M059J (cell line): Measurements from ENCODE around the gene SPOCK3. TPM values are rescaled to one million over a fixed set of nuclear protein-coding genes. Genes with fewer than 3 reads are reported as not detected.
A peak's percentile ranks its signal among the peaks of the same experiment; 100 is the strongest.

Source experiments
- DNase-seq: peaks from one replicate; pipeline ENCODE4 v3.0.0-alpha.2; 2012; ENCODE audit warnings: low read depth
- total RNA-seq: library from RNA; depleted of rRNA; stranded (reverse); fragments of >200 nt; shearing (Covaris generic); gene quantifications from 2 replicates; pipeline ENCODE4 v1.2.3, GENCODE V29; 2014

The SPOCK3 gene
- total RNA-seq, 1 experiment from 2014 or later = 0.81 TPM

- no peak for DNase-seq
These were observed 57.4 kb downstream of the SPOCK3 start for GRCh38 chr4:167176723-167177367.

- no peak for DNase-seq
These were observed 62.4 kb downstream of the SPOCK3 start for GRCh38 chr4:167171928-167172327.

- no peak for DNase-seq
These were observed 65.7 kb downstream of the SPOCK3 start for GRCh38 chr4:167168611-167169010.

GRCh38 chr4:167150587-167150986 lies 83.7 kb downstream of the SPOCK3 start:
- DNase-seq = no peak

- no peak for DNase-seq
These were observed 89.7 kb downstream of the SPOCK3 start for GRCh38 chr4:167144605-167145004.

- DNase-seq = no peak
These were observed 91.3 kb downstream of the SPOCK3 start for GRCh38 chr4:167143018-167143417.

GRCh38 chr4:167136270-167136669 lies 98.0 kb downstream of the SPOCK3 start:
- DNase-seq = no peak

GRCh38 chr4:167129146-167129545 lies 105.1 kb downstream of the SPOCK3 start:
- DNase-seq = no peak

GRCh38 chr4:167119392-167119791 lies 114.9 kb downstream of the SPOCK3 start:
- no peak for DNase-seq

GRCh38 chr4:167117273-167117672 lies 117.0 kb downstream of the SPOCK3 start:
- DNase-seq = no peak

- peak; percentile 32 for DNase-seq
These were observed 119.8 kb downstream of the SPOCK3 start for GRCh38 chr4:167114416-167114971.

- DNase-seq = peak; percentile 2
These were observed 122.7 kb downstream of the SPOCK3 start for GRCh38 chr4:167111622-167112021.

- no peak for DNase-seq
These were observed 123.2 kb downstream of the SPOCK3 start for GRCh38 chr4:167111092-167111491.

GRCh38 chr4:167109859-167110258 lies 124.4 kb downstream of the SPOCK3 start:
- no peak for DNase-seq

GRCh38 chr4:167105857-167106256 lies 128.4 kb downstream of the SPOCK3 start:
- no peak for DNase-seq

- no peak for DNase-seq
These were observed 131.8 kb downstream of the SPOCK3 start for GRCh38 chr4:167102475-167102874.

- DNase-seq = no peak
These were observed 133.3 kb downstream of the SPOCK3 start for GRCh38 chr4:167101035-167101434.

- peak; percentile 52 for DNase-seq
These were observed 134.2 kb downstream of the SPOCK3 start for GRCh38 chr4:167100120-167100519.

GRCh38 chr4:167088115-167088514 lies 146.2 kb downstream of the SPOCK3 start:
- no peak for DNase-seq

- DNase-seq = no peak
These were observed 150.0 kb downstream of the SPOCK3 start for GRCh38 chr4:167084321-167084720.

- no peak for DNase-seq
These were observed 154.5 kb downstream of the SPOCK3 start for GRCh38 chr4:167079762-167080161.

- no peak for DNase-seq
These were observed 181.6 kb downstream of the SPOCK3 start for GRCh38 chr4:167052631-167053091.

- DNase-seq = no peak
These were observed 185.0 kb downstream of the SPOCK3 start for GRCh38 chr4:167049257-167049656.

GRCh38 chr4:167041524-167041923 lies 192.8 kb downstream of the SPOCK3 start:
- DNase-seq = no peak
